H1 (cell line): Measurements from ENCODE around the gene ARSB. TPM values are rescaled to one million over a fixed set of nuclear protein-coding genes. Genes with fewer than 3 reads are reported as not detected.

Source experiments
- CTCF ChIA-PET: fragments of 300-600 bp; sonication (Branson Sonifier 250); formaldehyde crosslinking; loops from one replicate; lab custom pipeline; 2021; ENCODE audit not compliant: partially characterized antibody; lab: Charles Lee
- POLR2A ChIA-PET: fragments of 300-600 bp; sonication (Branson Sonifier 250); formaldehyde crosslinking; loops from one replicate; lab custom pipeline; 2021; ENCODE audit warnings: inconsistent platforms; ENCODE audit not compliant: partially characterized antibody; lab: Charles Lee
- DNase-seq, 2 experiments: peaks; one replicate each; pipeline versions ENCODE4 v3.0.0 to v3.0.0-alpha.2; 2010 to 2022; ENCODE audit warnings: low spot score in 2 of 2, low read depth in 1 of 2, mixed read lengths in 1 of 2
- FAIRE-seq: peaks from 2 replicates; lab custom pipeline; 2011; peaks lifted over from hg19 to GRCh38; lab: Jason Lieb, UNC
- H2AFZ ChIP-seq: 2 replicates; pipeline ENCODE4 v1.8.1; 2012; ENCODE audit warnings: low read length, inconsistent platforms
- H2AK5ac ChIP-seq: 2 replicates; pipeline ENCODE4 v1.6.1; 2013; ENCODE audit warnings: low read depth, low read length
- H2BK120ac ChIP-seq: replicated peaks from 2 replicates; pipeline ENCODE3; 2013; ENCODE audit warnings: low read depth, low read length, inconsistent platforms
- H2BK12ac ChIP-seq: 2 replicates; pipeline ENCODE4 v1.6.1; 2013; ENCODE audit warnings: low read depth, low read length
- H2BK15ac ChIP-seq: 2 replicates; pipeline ENCODE4 v1.6.1; 2013; ENCODE audit warnings: low read length
- H2BK20ac ChIP-seq: 2 replicates; pipeline ENCODE4 v1.6.1; 2013; ENCODE audit warnings: low read length
- H2BK5ac ChIP-seq: 2 replicates; pipeline ENCODE4 v1.6.1; 2013; ENCODE audit warnings: low read depth, low read length
- H3K14ac ChIP-seq: 2 replicates; pipeline ENCODE4 v1.6.1; 2013; ENCODE audit warnings: inconsistent platforms; ENCODE audit not compliant: insufficient read length
- H3K18ac ChIP-seq: 2 replicates; pipeline ENCODE4 v1.6.1; 2013; ENCODE audit warnings: low read length; ENCODE audit errors: extremely low read depth
- H3K23ac ChIP-seq: 2 replicates; pipeline ENCODE4 v1.6.1; 2013; ENCODE audit warnings: inconsistent platforms; ENCODE audit not compliant: insufficient read length
- H3K23me2 ChIP-seq: 2 replicates; pipeline ENCODE4 v1.6.1; 2013; ENCODE audit warnings: low read depth, low read length
- H3K27ac ChIP-seq: 2 replicates; pipeline ENCODE4 v1.6.1; 2011; ENCODE audit warnings: low read depth, low read length, inconsistent platforms
- H3K27me3 ChIP-seq, 4 experiments: replicated peaks in 1 of 4; 1 replicate in 1 of 4; 2 replicates in 3 of 4; pipeline versions ENCODE4 v1.6.1 to v1.8.1; 2011 to 2013; ENCODE audit warnings: low read length in 3 of 4, mild to moderate bottlenecking in 3 of 4, inconsistent platforms in 2 of 4, mixed read lengths in 2 of 4, moderate library complexity in 1 of 4; ENCODE audit not compliant: control insufficient read depth in 3 of 4, insufficient read depth in 3 of 4; ENCODE audit errors: extremely low read depth in 1 of 4
- H3K36me3 ChIP-seq, 4 experiments: 2 replicates each; pipeline versions ENCODE4 v1.6.1 to v1.8.1; 2011 to 2013; ENCODE audit warnings: mild to moderate bottlenecking in 4 of 4, low read length in 3 of 4, moderate library complexity in 2 of 4, control low read depth in 1 of 4, inconsistent platforms in 1 of 4; ENCODE audit not compliant: insufficient read depth in 4 of 4, control insufficient read depth in 2 of 4
- H3K4ac ChIP-seq: replicated peaks from 2 replicates; pipeline ENCODE3; 2013; ENCODE audit warnings: low read length, low read depth, mixed read lengths, inconsistent platforms; ENCODE audit not compliant: insufficient read length
- H3K4me1 ChIP-seq, 4 experiments: replicated peaks in 1 of 4; 1 replicate in 1 of 4; 2 replicates in 3 of 4; pipeline versions ENCODE4 v1.6.1 to v1.8.1; 2011 to 2013; ENCODE audit warnings: low read length in 3 of 4, inconsistent platforms in 2 of 4, mixed read lengths in 1 of 4; ENCODE audit not compliant: insufficient read depth in 4 of 4, control insufficient read depth in 3 of 4
- H3K4me2 ChIP-seq, 2 experiments: 2 replicates each; pipeline versions ENCODE4 v1.6.1 to v1.8.1; 2011 to 2013; ENCODE audit warnings: low read depth in 2 of 2, low read length in 2 of 2, control low read depth in 1 of 2, inconsistent platforms in 1 of 2, mild to moderate bottlenecking in 1 of 2; ENCODE audit not compliant: insufficient read depth in 1 of 2
- H3K4me3 ChIP-seq, 4 experiments: fragments of 200-600, 300-600 bp in 1 of 4; sonication (generic), shearing (Covaris generic), sonication (Bioruptor Twin) in 1 of 4; 2 replicates each; pipeline versions ENCODE4 v1.5.1 to v1.8.1; 2011 to 2016; ENCODE audit warnings: low read length in 4 of 4, low read depth in 3 of 4, control low read depth in 2 of 4, inconsistent platforms in 2 of 4, mild to moderate bottlenecking in 2 of 4, mixed read lengths in 1 of 4, moderate library complexity in 1 of 4; ENCODE audit not compliant: insufficient read depth in 2 of 4; ENCODE audit errors: extremely low read depth in 1 of 4
- H3K56ac ChIP-seq: replicated peaks from 2 replicates; pipeline ENCODE3; 2013; ENCODE audit warnings: low read depth, mild to moderate bottlenecking, mixed read lengths, low read length, inconsistent platforms; ENCODE audit not compliant: insufficient read length
- H3K79me1 ChIP-seq: 2 replicates; pipeline ENCODE4 v1.6.1; 2013; ENCODE audit warnings: low read depth, low read length, control low read depth
- H3K79me2 ChIP-seq, 2 experiments: 2 replicates each; pipeline versions ENCODE4 v1.6.1 to v1.8.1; 2012 to 2013; ENCODE audit warnings: low read length in 2 of 2, mild to moderate bottlenecking in 2 of 2, inconsistent platforms in 1 of 2; ENCODE audit not compliant: insufficient read depth in 2 of 2, control insufficient read depth in 1 of 2
- H3K9ac ChIP-seq, 4 experiments: replicated peaks in 1 of 4; 1 replicate in 1 of 4; 2 replicates in 3 of 4; pipeline versions ENCODE4 v1.6.1 to v1.8.1; 2011 to 2013; ENCODE audit warnings: low read depth in 3 of 4, low read length in 3 of 4, control low read depth in 2 of 4, mild to moderate bottlenecking in 2 of 4, moderate library complexity in 2 of 4, inconsistent platforms in 1 of 4; ENCODE audit errors: extremely low read depth in 1 of 4
- H3K9me3 ChIP-seq, 2 experiments: 2 replicates each; pipeline versions ENCODE4 v1.6.1 to v1.8.1; 2012 to 2013; ENCODE audit warnings: mild to moderate bottlenecking in 2 of 2, moderate library complexity in 2 of 2, control low read depth in 1 of 2, inconsistent platforms in 1 of 2, low read depth in 1 of 2, low read length in 1 of 2, mixed read lengths in 1 of 2; ENCODE audit not compliant: insufficient read depth in 2 of 2
- H4K20me1 ChIP-seq, 2 experiments: replicated peaks in 1 of 2; 2 replicates each; pipeline versions ENCODE3 to v1.8.1; 2011 to 2013; ENCODE audit warnings: inconsistent platforms in 2 of 2, low read length in 2 of 2, mild to moderate bottlenecking in 1 of 2; ENCODE audit not compliant: insufficient read depth in 2 of 2, control insufficient read depth in 1 of 2
- H4K5ac ChIP-seq: 2 replicates; pipeline ENCODE4 v1.6.1; 2013; ENCODE audit warnings: low read length, low read depth, mixed read lengths, inconsistent platforms; ENCODE audit not compliant: insufficient read length
- H4K8ac ChIP-seq: 2 replicates; pipeline ENCODE4 v1.8.0; 2013; ENCODE audit warnings: mild to moderate bottlenecking, moderate library complexity, low read length, inconsistent platforms; ENCODE audit not compliant: insufficient read depth; ENCODE audit errors: extremely low read depth
- H4K91ac ChIP-seq: replicated peaks from 2 replicates; pipeline ENCODE3; 2013; ENCODE audit warnings: low read length, mixed read lengths, inconsistent platforms; ENCODE audit not compliant: insufficient read length
- BACH1 ChIP-seq: IDR thresholded peaks from 2 replicates; pipeline ENCODE4 v1.6.1; 2012; ENCODE audit warnings: low read length, improper control_type of control experiment
- CBX5 ChIP-seq: fragments of 300-800, 300-1000 bp; sonication (generic); IDR thresholded peaks from 2 replicates; pipeline ENCODE4 v1.7.1; 2016; ENCODE audit warnings: antibody characterized with exemption, low read length, low read depth
- CHD2 ChIP-seq: IDR thresholded peaks from 2 replicates; pipeline ENCODE4 v1.6.1; 2012; ENCODE audit warnings: low read length, improper control_type of control experiment
- CTBP2 ChIP-seq: IDR thresholded peaks from 2 replicates; pipeline ENCODE4 v1.7.0; 2011; ENCODE audit warnings: borderline replicate concordance, mild to moderate bottlenecking, moderate library complexity, mixed read lengths, low read length; ENCODE audit not compliant: insufficient read depth, insufficient read length
- EZH2 ChIP-seq: fragments of 200-600 bp; sonication (generic); IDR thresholded peaks from 2 replicates; pipeline ENCODE4 v1.7.1; 2012; ENCODE audit warnings: low read depth, mild to moderate bottlenecking, moderate library complexity, low read length, inconsistent platforms; ENCODE audit not compliant: severe bottlenecking
- FOSL1 ChIP-seq: IDR thresholded peaks from 2 replicates; pipeline ENCODE4 v1.6.1; 2011; ENCODE audit warnings: mild to moderate bottlenecking, low read depth, low read length, moderate library complexity; ENCODE audit not compliant: insufficient read depth
- PHF8 ChIP-seq: fragments of 200-600 bp; sonication (generic); conservative IDR thresholded peaks from 2 replicates; pipeline ENCODE4 v1.7.1; 2012; ENCODE audit warnings: low read depth, mild to moderate bottlenecking, inconsistent platforms, low read length, moderate library complexity
- POLR2AphosphoS5 ChIP-seq: IDR thresholded peaks from 2 replicates; pipeline ENCODE4 v1.6.1; 2011; ENCODE audit warnings: low read depth, low read length
- RAD21 ChIP-seq, 2 experiments: IDR thresholded peaks in 1 of 2; conservative IDR thresholded peaks in 1 of 2; 2 replicates each; pipeline ENCODE4 v1.6.1; 2011; ENCODE audit warnings: low read depth in 2 of 2, low read length in 2 of 2, improper control_type of control experiment in 1 of 2, inconsistent platforms in 1 of 2, mild to moderate bottlenecking in 1 of 2, moderate library complexity in 1 of 2
- RNF2 ChIP-seq: fragments of 200-900, 300-1000 bp; sonication (generic); IDR thresholded peaks from 2 replicates; pipeline ENCODE4 v1.7.1; 2016; ENCODE audit warnings: borderline replicate concordance, low read depth, mild to moderate bottlenecking, antibody characterized with exemption, low read length; ENCODE audit not compliant: poor library complexity, severe bottlenecking; ENCODE audit errors: missing control alignments
- TBP ChIP-seq: IDR thresholded peaks from 2 replicates; pipeline ENCODE4 v1.6.1; 2011; ENCODE audit warnings: low read depth, low read length, improper control_type of control experiment
- TCF12 ChIP-seq: IDR thresholded peaks from 2 replicates; pipeline ENCODE4 v1.6.1; 2011; ENCODE audit warnings: low read depth, mild to moderate bottlenecking, low read length
- YY1 ChIP-seq: IDR thresholded peaks from 2 replicates; pipeline ENCODE4 v1.6.1; 2011; ENCODE audit warnings: low read depth, mild to moderate bottlenecking, low read length
- WGBS, 2 experiments: shearing (Covaris generic) in 1 of 2; methylation state at CpG; one replicate each; pipeline versions ENCODE4 v1.1.6 to v1.1.7; 2013 to 2015; ENCODE audit warnings: low lambda C conversion rate in 2 of 2, mixed read lengths in 2 of 2, inconsistent platforms in 1 of 2, low coverage in 1 of 2, missing lambda C conversion rate in 1 of 2; ENCODE audit not compliant: insufficient replicate concordance in 2 of 2, insufficient coverage in 1 of 2, insufficient read length in 1 of 2; ENCODE audit errors: extremely low coverage in 1 of 2, missing lambda C conversion rate in 1 of 2; 5-methylcytosine and 5-hydroxymethylcytosine counted together
- polyA plus RNA-seq, 7 experiments: library from polyadenylated mRNA; depleted of rRNA in 3 of 7; stranded (reverse) in 5 of 7; unstranded in 2 of 7; fragments of >200 nt in 5 of 7; fragments of 200-250 nt in 2 of 7; gene quantifications; 1 replicate in 5 of 7; 2 replicates in 1 of 7; 4 replicates in 1 of 7; pipeline versions ENCODE4 v1.2.1 to v1.2.3, GENCODE V29; 2011 to 2013; ENCODE audit warnings: missing spikeins in 2 of 7, mixed read lengths in 2 of 7
- total RNA-seq: library from RNA; stranded (reverse); fragmentation: NEBNext Ultra II Directional; extraction: Animal tissue kit (Norgen Biotek cat#: 25700); gene quantifications from 2 replicates; pipeline ENCODE4 v1.2.1, GENCODE V29; 2021

The ARSB gene
- total and polyA plus RNA-seq, 2 of the 8 experiments (the other 6 are each of a cell fraction or from before 2014, with no cell fraction given) = 6.4 to 13.9 TPM

GRCh38 chr5:79002374-79002773, 17.3 kb upstream of the ARSB start:
- no peak overlapping the region for H2BK5ac ChIP-seq
- ChIA-PET POLR2A (no interaction called here), CTCF (no interaction called here)
- no peak overlapping the region for H3K27ac ChIP-seq
- H2BK12ac ChIP-seq = no peak overlapping the region
- no peak overlapping the region for H3K14ac ChIP-seq
- TF ChIP-seq FOSL1 = no peak
- no peak for TF ChIP-seq TBP
- no peak for TF ChIP-seq RNF2
- no peak for TF ChIP-seq CHD2
- no peak for TF ChIP-seq CTBP2
- no peak for TF ChIP-seq BACH1
- TF ChIP-seq CBX5 = no peak
- TF ChIP-seq PHF8 = no peak
- no peak for TF ChIP-seq EZH2
- no peak for TF ChIP-seq POLR2AphosphoS5
- no peak for TF ChIP-seq RAD21 (IDR thresholded peaks at IDR 0.05 in 1 of 2, conservative IDR thresholded peaks at IDR 0.05 in 1 of 2; ENCODE audit: low read depth in 2 of 2, low read length in 2 of 2)
- no peak for TF ChIP-seq YY1
- no peak for TF ChIP-seq TCF12
- H3K79me1 ChIP-seq = no peaks in the 10 kb centered on the region
- H4K91ac ChIP-seq = no peak overlapping the region
- H2BK20ac ChIP-seq = no peak overlapping the region
- H3K9ac ChIP-seq = no peak overlapping the region
- no peak overlapping the region for H3K56ac ChIP-seq
- H3K23me2 ChIP-seq = no peaks in the 10 kb centered on the region
- DNase-seq (no peak), FAIRE-seq (no peak)
- H2BK120ac ChIP-seq = no peak overlapping the region
- H3K79me2 ChIP-seq = no peaks in the 10 kb centered on the region
- H4K8ac ChIP-seq = no peak overlapping the region
- H4K5ac ChIP-seq = no peak overlapping the region
- H3K9me3 ChIP-seq = no peaks in the 10 kb centered on the region
- H3K36me3 ChIP-seq = no peaks in the 10 kb centered on the region
- H3K23ac ChIP-seq = no peak overlapping the region
- no peaks in the 10 kb centered on the region for H3K4me1 ChIP-seq
- H3K18ac ChIP-seq = no peak overlapping the region
- WGBS, 2 experiments = 73% methylated on average over 1 of the region's 1 CpG; no CpG with 5 or more reads in 1 of the 2 experiments
- H3K4me3 ChIP-seq = no peak overlapping the region
- no peaks in the 10 kb centered on the region for H3K27me3 ChIP-seq
- H2AK5ac ChIP-seq = no peak overlapping the region
- H2BK15ac ChIP-seq = no peak overlapping the region
- H3K4me2 ChIP-seq = no peak overlapping the region
- no peaks in the 10 kb centered on the region for H4K20me1 ChIP-seq
- H3K4ac ChIP-seq = no peak overlapping the region
- no peak overlapping the region for H2AFZ ChIP-seq
